ENCODE results near the gene G6PC3.

- no peak for TF ChIP-seq CTCF (IDR thresholded peaks at IDR 0.05)
- no peak for TF ChIP-seq POLR2A (IDR thresholded peaks at IDR 0.05)
- TF ChIP-seq EP300 (IDR thresholded peaks at IDR 0.05), result no peak
These were observed 45.7 kb upstream of the G6PC3 start for GRCh38 chr17:44024853-44025252.

All from sigmoid colon (tissue), 4 donors.